Skin of body (tissue), 2 donors: ENCODE measurements around the gene CCDC141. TPM values are rescaled to one million over a fixed set of nuclear protein-coding genes. Genes with fewer than 3 reads are reported as not detected.
A peak's percentile ranks its signal among the peaks of the same experiment; 100 is the strongest.

Experiments
- DNase-seq: peaks from one replicate; lab custom pipeline; 2025; lab: John Stamatoyannopoulos, UW
- total RNA-seq: library from RNA; depleted of rRNA; stranded (reverse); fragments of >200 nt; gene quantifications from one replicate; pipeline ENCODE4 v1.2.3, GENCODE V29; 2014

Gene CCDC141
- total RNA-seq, 1 donor from 2014 or later = 6.0 TPM

GRCh38 chr2:178912416-178913048 lies 137.4 kb downstream of the CCDC141 start:
- DNase-seq = no peak

DNA sequence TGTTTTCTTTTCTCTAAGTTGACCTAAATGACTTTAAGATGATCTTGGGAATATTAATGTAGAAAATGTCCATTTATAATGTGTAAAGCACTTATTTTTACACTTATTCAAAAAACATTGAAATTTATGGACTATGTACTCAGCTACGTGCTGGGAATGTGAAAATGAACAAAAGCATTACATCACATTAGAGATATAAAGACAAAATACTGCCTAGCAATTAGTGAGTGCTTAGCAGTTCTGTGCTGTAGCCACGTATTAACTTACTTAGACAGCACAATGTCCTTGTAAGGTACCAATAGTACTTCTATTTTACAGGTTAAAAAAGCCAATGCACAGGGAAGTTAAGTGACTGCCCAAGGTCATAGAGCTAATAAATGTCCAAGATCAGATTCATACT lies 138.9 kb downstream of the CCDC141 start:
- no peak for DNase-seq

- DNase-seq = no peak
Observed at GRCh38 chr2:178910005-178910404, 139.9 kb downstream of the CCDC141 start.

- DNase-seq = no peak
Observed at GRCh38 chr2:178909507-178909906, 140.4 kb downstream of the CCDC141 start.

GRCh38 chr2:178908810-178909209 lies 141.1 kb downstream of the CCDC141 start:
- no peak for DNase-seq

DNA sequence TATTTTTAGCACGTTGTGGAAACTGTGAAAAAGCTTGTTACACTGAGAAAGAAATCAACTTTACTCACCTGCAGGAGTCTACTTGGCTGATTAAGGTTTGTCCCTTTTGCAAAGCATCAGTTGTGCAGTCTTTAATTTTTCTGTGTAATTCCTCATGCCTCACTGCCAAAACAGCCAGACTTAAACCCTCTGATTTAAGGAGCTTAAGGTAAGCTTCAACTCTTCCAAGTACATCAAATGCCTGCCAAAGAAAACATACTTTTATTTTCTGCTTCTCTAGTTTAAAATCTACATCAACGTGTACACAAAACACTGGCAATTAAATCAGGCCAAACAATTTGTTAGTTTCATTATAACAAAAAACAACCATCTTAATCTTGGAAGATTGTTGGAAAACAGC lies 144.7 kb downstream of the CCDC141 start:
- DNase-seq = no peak

GRCh38 chr2:178899656-178900055 lies 150.3 kb downstream of the CCDC141 start:
- no peak for DNase-seq

GRCh38 chr2:178895872-178896271 lies 154.1 kb downstream of the CCDC141 start:
- DNase-seq = no peak

GRCh38 chr2:178895171-178895570 lies 154.8 kb downstream of the CCDC141 start:
- no peak for DNase-seq

DNA sequence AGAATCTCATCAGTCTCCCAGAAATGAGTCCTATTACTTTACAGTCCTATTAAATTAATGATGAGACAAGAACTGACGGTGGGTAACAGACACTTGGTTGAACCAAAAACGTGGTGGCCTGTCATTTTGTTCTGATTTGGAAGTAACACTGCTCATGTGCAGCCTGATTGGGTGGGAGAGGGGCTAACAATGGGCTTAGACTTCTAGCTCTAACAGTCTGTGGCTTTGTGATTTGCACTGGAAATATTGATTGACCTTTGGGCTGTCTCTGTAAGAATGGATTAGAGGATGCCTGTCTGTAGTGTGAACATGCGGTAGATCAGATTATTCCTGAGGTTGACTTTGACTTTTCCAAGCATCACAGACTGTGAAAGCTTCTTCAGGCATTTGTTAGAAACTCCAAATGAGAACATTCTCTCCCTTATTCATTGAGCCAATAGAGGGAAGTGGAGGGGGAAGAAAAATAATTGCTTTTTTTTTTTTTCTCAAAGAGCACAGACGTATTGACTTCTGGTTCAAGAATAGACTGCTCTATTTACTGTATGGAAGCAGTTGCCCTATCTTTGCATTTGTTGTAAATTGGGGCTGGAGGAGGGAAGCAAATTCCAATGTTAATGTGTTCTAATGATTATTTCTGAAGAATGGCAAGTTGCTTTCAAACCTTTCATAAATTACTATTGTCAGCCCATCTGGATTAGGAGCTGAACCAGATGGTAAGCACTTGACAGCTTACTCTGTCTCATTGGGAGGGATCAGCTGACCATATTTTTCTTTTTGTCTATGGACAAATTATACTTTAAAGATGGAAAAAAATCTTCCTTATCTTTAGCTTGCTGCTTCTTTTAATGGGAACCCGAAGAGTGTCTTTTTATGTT lies 156.9 kb downstream of the CCDC141 start:
- no peak for DNase-seq

DNA sequence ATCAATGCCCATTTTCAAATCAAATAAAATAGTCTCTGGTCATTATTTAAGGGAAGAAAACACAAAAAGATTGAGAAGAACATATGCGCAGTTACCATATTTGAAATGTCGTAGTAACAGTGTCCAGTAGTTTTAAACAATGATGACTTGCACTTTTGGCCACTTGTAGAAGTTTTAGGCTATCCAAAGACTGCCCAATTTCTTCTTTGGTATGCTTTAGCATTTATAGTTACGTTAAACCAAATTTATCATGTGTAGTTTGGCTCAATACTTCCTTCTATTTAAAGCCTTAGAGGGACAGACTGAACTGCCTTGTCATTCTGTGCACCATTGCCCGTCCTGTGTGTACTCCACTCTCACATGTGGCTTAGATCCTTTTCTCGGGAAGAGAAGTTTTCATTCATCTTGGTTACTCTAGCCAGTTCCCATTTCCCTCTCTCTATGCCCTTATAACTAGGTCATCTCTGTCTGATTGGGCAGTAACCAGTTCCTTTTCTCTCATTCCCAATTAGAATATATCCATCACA lies 157.9 kb downstream of the CCDC141 start:
- no peak for DNase-seq

- peak; percentile 4 for DNase-seq
Observed at GRCh38 chr2:178891265-178891958, 158.5 kb downstream of the CCDC141 start.

GRCh38 chr2:178886006-178886405 lies 163.9 kb downstream of the CCDC141 start:
- no peak for DNase-seq

DNA sequence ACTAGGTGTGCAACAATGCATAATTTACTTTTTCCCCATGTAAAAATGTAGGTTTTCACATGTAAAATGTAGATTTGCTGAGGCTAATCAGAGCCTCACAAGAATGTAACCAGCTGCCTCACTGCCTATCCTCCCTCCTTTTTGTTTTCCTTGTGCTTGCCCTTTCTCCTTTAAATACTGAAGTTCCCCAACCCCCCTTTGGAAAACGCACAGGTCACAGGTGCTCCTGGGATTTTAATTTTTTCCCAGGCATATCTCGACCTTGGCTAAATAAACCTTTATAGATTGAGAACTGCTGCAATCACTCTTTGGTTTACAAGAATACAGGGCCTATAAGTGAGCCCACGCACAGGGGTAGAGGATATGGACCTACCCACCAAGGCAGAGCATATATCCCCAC lies 165.5 kb downstream of the CCDC141 start:
- no peak for DNase-seq

GRCh38 chr2:178882666-178883440 lies 167.1 kb downstream of the CCDC141 start:
- no peak for DNase-seq

- no peak for DNase-seq
Observed at GRCh38 chr2:178881075-178881474, 168.9 kb downstream of the CCDC141 start.

GRCh38 chr2:178880257-178880656 lies 169.7 kb downstream of the CCDC141 start:
- DNase-seq = no peak

GRCh38 chr2:178877874-178878273 lies 172.1 kb downstream of the CCDC141 start:
- DNase-seq = no peak

DNA sequence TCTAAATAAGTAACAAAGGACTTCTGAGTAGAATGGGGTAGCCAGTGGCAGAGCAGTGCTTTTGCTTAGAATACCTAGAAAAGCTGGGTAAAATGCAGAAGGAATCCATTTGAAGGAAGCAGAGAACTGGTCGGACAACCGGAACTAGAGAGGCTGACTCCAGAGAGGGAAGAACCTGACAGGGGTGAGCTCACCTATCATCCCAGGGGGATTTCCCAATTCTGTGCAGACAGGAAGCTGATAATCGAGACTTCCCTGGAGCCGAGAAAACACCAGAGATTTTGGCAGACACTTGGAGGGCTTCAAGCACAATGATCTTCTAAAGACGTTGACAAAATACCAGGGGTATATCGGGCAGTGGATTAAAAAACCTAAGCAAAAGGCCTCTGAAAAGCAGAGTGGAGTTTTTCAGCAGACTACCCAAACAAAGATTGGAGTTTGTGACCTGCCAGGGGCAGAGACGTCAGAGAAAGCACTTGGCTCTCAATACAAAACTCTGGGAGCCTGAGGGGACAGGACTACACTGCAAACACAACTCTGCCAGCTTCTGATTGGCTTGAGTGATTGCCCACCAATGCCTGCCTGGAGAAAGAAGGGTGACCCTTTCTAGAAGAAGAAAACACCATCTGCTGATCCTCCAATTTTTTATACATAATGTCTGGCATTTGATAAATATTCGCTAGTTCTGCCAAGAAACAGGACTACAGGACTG lies 175.3 kb downstream of the CCDC141 start:
- DNase-seq = no peak

DNA sequence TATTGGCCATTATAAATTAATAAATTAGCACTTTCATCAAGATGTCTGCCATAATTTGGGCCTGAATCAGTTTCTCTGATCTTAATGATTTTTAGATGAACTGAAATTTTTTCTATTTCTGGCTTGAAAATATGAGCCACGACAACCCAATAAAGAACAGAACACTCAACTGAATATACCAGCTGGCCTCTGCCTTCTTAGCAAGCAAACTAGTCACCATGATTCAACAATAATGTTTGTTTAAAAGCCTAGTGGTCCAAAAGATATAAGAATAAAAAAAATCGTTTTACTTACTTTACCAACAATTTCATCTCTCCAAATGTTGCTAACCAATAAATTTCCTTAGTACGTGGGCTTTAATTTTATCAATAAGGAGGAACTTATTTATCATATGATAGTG lies 176.0 kb downstream of the CCDC141 start:
- DNase-seq = no peak

- no peak for DNase-seq
Observed at GRCh38 chr2:178871536-178871935, 178.4 kb downstream of the CCDC141 start.
